GM19351 (cell line): ENCODE results near the gene TAF7.
"Not testable (repeated sequence)": the region's sequence is repeated elsewhere in the genome, so short reads cannot be mapped to it uniquely, and the experiment has no call there.

ENCODE experiments used
- ATAC-seq: cut with Tn5 transposase; IDR thresholded peaks from one replicate; pipeline ENCODE4 v1.9.1; 2021; ENCODE audit warnings: mild to moderate bottlenecking, moderate library complexity; ENCODE audit not compliant: unreplicated experiment

Gene TAF7

GRCh38 chr5:141320225-141321169 is at the start of gene TAF7:
TSS of gene TAF7 (minus strand) at chr5:141320784. CDS start at chr5:141320044, 740 bp downstream.
- peak; percentile 89 for ATAC-seq

GRCh38 chr5:141366016-141366896 is 45.7 kb upstream of the TAF7 start:
- no peak for ATAC-seq

- ATAC-seq: no peak
Observed at GRCh38 chr5:141363952-141364660, 43.5 kb upstream of the TAF7 start, which contains the start of gene PCDHGA5. TSS of gene PCDHGA5 (plus strand) at chr5:141364162. CDS start at chr5:141364331, 169 bp downstream.

- ATAC-seq: no peak
Observed at GRCh38 chr5:141362719-141363118, 42.1 kb upstream of the TAF7 start.

GRCh38 chr5:141360685-141361084 is 40.1 kb upstream of the TAF7 start:
- no peak for ATAC-seq

GRCh38 chr5:141359790-141360426 is 39.3 kb upstream of the TAF7 start, which contains the start of gene PCDHGB2:
TSS of gene PCDHGB2 (plus strand) at chr5:141359994. CDS start at chr5:141360136, 142 bp downstream.
- peak; percentile 81 for ATAC-seq

- ATAC-seq: no peak
Observed at GRCh38 chr5:141356950-141357349, 36.4 kb upstream of the TAF7 start.

- no peak for ATAC-seq
Observed at GRCh38 chr5:141356133-141356532, 35.5 kb upstream of the TAF7 start.

- ATAC-seq: no peak
Observed at GRCh38 chr5:141355641-141356040, 35.1 kb upstream of the TAF7 start.

GRCh38 chr5:141354900-141355469 is 34.4 kb upstream of the TAF7 start, which contains the start of gene PCDHGA4:
TSS of gene PCDHGA4 (plus strand) at chr5:141355021. CDS start at chr5:141355108, 87 bp downstream.
- ATAC-seq: no peak

GRCh38 chr5:141351591-141351990 is 31.0 kb upstream of the TAF7 start:
- ATAC-seq: no peak

- ATAC-seq: peak; percentile 73
Observed at GRCh38 chr5:141349917-141350619, 29.5 kb upstream of the TAF7 start, which contains the start of gene PCDHGB1. TSS of gene PCDHGB1 (plus strand) at chr5:141350099. CDS start at chr5:141350261, 162 bp downstream.

GRCh38 chr5:141346017-141346416 is 25.4 kb upstream of the TAF7 start:
- not testable (repeated sequence) for ATAC-seq

- ATAC-seq: no peak
Observed at GRCh38 chr5:141345327-141345726, 24.7 kb upstream of the TAF7 start.

GRCh38 chr5:141343953-141344463 is 23.4 kb upstream of the TAF7 start:
- no peak for ATAC-seq

- no peak for ATAC-seq
Observed at GRCh38 chr5:141343242-141343952, 22.8 kb upstream of the TAF7 start, which contains the start of gene PCDHGA3. TSS of gene PCDHGA3 (plus strand) at chr5:141343829. CDS start at chr5:141344034, 205 bp downstream.

GRCh38 chr5:141342773-141343172 is 22.2 kb upstream of the TAF7 start:
- ATAC-seq: no peak

- ATAC-seq: not testable (repeated sequence)
Observed at GRCh38 chr5:141340781-141341354, 20.3 kb upstream of the TAF7 start.
